A673 (cell line): ENCODE results near the gene BCKDHA.

Experiments
- EZH2 ChIP-seq: fragments of 200-600 bp; sonication (generic); IDR thresholded peaks from 2 replicates; pipeline ENCODE4 v1.6.1; 2017; ENCODE audit warnings: borderline replicate concordance, low read depth, mild to moderate bottlenecking, mixed read lengths, antibody characterized with exemption, low read length; ENCODE audit not compliant: poor library complexity, severe bottlenecking
- TF ChIP-seq, protein P1 (sequence below): fragments of 300-800, 200-600 bp; sonication (generic); conservative IDR thresholded peaks from 2 replicates; pipeline ENCODE4 v1.5.1; 2017; ENCODE audit warnings: low read depth, mild to moderate bottlenecking, antibody characterized with exemption, low read length, moderate library complexity, mixed read lengths

- TF ChIP-seq, protein P1, sequence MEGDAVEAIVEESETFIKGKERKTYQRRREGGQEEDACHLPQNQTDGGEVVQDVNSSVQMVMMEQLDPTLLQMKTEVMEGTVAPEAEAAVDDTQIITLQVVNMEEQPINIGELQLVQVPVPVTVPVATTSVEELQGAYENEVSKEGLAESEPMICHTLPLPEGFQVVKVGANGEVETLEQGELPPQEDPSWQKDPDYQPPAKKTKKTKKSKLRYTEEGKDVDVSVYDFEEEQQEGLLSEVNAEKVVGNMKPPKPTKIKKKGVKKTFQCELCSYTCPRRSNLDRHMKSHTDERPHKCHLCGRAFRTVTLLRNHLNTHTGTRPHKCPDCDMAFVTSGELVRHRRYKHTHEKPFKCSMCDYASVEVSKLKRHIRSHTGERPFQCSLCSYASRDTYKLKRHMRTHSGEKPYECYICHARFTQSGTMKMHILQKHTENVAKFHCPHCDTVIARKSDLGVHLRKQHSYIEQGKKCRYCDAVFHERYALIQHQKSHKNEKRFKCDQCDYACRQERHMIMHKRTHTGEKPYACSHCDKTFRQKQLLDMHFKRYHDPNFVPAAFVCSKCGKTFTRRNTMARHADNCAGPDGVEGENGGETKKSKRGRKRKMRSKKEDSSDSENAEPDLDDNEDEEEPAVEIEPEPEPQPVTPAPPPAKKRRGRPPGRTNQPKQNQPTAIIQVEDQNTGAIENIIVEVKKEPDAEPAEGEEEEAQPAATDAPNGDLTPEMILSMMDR, result no peak
- no peak for TF ChIP-seq EZH2
Observed at GRCh38 chr19:41401483-41401882, 3.9 kb downstream of the BCKDHA start.
